DND-41 (cell line): Measurements from ENCODE around the gene CD81.

ENCODE experiments used
- EZH2 ChIP-seq: IDR thresholded peaks from 3 replicates; pipeline ENCODE4 v1.6.1; 2012; ENCODE audit warnings: borderline replicate concordance, low read depth, mild to moderate bottlenecking, moderate library complexity, low read length, inconsistent platforms; ENCODE audit not compliant: severe bottlenecking
- TF ChIP-seq, protein P1 (sequence below): IDR thresholded peaks from 2 replicates; pipeline ENCODE4 v1.5.1; 2012; ENCODE audit warnings: borderline replicate concordance, low read length, moderate library complexity, mild to moderate bottlenecking; ENCODE audit not compliant: poor library complexity, severe bottlenecking; ENCODE audit errors: extremely low read depth

DNA sequence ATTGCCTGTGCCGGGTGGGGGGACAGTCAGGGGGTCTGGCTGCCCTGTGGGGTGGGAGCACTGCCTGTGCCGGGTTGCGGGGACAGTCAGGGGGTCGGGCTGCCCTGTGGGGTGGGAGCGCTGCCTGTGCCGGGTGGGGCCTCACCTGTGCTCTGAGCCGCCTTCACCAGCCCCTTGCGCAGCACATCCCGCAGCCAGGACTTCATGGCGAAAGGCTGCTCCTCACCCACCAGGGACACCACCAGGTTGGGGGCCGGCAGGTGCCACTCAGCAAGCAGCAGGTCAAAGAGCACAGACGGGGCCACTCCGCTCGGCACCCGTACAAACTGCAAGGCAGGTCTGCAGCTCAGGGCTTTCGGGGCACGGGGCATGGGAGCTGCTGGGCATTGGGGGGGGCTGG is 44.9 kb downstream of the CD81 start:
- TF ChIP-seq, protein P1, sequence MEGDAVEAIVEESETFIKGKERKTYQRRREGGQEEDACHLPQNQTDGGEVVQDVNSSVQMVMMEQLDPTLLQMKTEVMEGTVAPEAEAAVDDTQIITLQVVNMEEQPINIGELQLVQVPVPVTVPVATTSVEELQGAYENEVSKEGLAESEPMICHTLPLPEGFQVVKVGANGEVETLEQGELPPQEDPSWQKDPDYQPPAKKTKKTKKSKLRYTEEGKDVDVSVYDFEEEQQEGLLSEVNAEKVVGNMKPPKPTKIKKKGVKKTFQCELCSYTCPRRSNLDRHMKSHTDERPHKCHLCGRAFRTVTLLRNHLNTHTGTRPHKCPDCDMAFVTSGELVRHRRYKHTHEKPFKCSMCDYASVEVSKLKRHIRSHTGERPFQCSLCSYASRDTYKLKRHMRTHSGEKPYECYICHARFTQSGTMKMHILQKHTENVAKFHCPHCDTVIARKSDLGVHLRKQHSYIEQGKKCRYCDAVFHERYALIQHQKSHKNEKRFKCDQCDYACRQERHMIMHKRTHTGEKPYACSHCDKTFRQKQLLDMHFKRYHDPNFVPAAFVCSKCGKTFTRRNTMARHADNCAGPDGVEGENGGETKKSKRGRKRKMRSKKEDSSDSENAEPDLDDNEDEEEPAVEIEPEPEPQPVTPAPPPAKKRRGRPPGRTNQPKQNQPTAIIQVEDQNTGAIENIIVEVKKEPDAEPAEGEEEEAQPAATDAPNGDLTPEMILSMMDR, result no peak
- TF ChIP-seq EZH2, result no peak
